Lung (tissue), 12 donors: ENCODE results near the gene PPM1L. TPM values are rescaled to one million over a fixed set of nuclear protein-coding genes. Genes with fewer than 3 reads are reported as not detected.

Experiments used
- ATAC-seq: fragments of 200-7000 bp; cut with Tn5 transposase; one replicate; pipeline ENCODE4 v1.9.1; 2020; ENCODE audit warnings: moderate number of reproducible peaks; ENCODE audit not compliant: insufficient read depth, low FRiP score
- DNase-seq, 3 donors: peaks; one replicate each; pipeline ENCODE4 v3.0.0-alpha.2; 2013 to 2017
- H3K27ac ChIP-seq, 2 donors: one replicate each; pipeline ENCODE4 v1.5.1; 2013; ENCODE audit warnings: mild to moderate bottlenecking in 2 of 2, moderate library complexity in 2 of 2, control low read depth in 1 of 2, inconsistent platforms in 1 of 2, low read depth in 1 of 2, low read length in 1 of 2
- H3K27me3 ChIP-seq, 3 donors: one replicate each; pipeline ENCODE4 v1.5.1; 2013; ENCODE audit warnings: low read length in 2 of 3; ENCODE audit not compliant: control insufficient read depth in 3 of 3, insufficient read depth in 3 of 3
- H3K36me3 ChIP-seq, 4 donors: one replicate each; pipeline ENCODE4 v1.5.1; 2013; ENCODE audit warnings: low read length in 4 of 4, mild to moderate bottlenecking in 1 of 4, moderate library complexity in 1 of 4; ENCODE audit not compliant: control insufficient read depth in 4 of 4, insufficient read depth in 4 of 4
- H3K4me1 ChIP-seq, 5 donors: one replicate each; pipeline ENCODE4 v1.5.1; 2013; ENCODE audit warnings: low read length in 5 of 5, mild to moderate bottlenecking in 2 of 5, moderate library complexity in 1 of 5; ENCODE audit not compliant: control insufficient read depth in 5 of 5, insufficient read depth in 5 of 5
- H3K4me3 ChIP-seq: one replicate; pipeline ENCODE4 v1.5.1; 2013; ENCODE audit warnings: mild to moderate bottlenecking, control low read depth, moderate library complexity
- H3K9ac ChIP-seq, 2 donors: one replicate each; pipeline ENCODE4 v1.5.1; 2013; ENCODE audit warnings: low read length in 2 of 2, control low read depth in 1 of 2; ENCODE audit not compliant: insufficient read depth in 1 of 2
- H3K9me3 ChIP-seq, 4 donors: one replicate each; pipeline ENCODE4 v1.5.1; 2013; ENCODE audit warnings: low read length in 3 of 4, mild to moderate bottlenecking in 1 of 4, moderate library complexity in 1 of 4; ENCODE audit not compliant: control insufficient read depth in 4 of 4, insufficient read depth in 3 of 4
- CTCF ChIP-seq: IDR thresholded peaks from 2 replicates; pipeline ENCODE4 v1.5.1; 2012; ENCODE audit warnings: mild to moderate bottlenecking; ENCODE audit errors: control extremely low read depth, extremely low read depth
- WGBS, 2 donors: extraction: QIAGEN DNeasy Blood & Tissue Kit; methylation state at CpG; one replicate each; pipeline ENCODE4 v1.1.7; 2013; 5-methylcytosine and 5-hydroxymethylcytosine counted together
- polyA plus RNA-seq, 2 donors: library from polyadenylated mRNA; stranded (reverse); fragments of 200-250 nt; gene quantifications; one replicate each; pipeline ENCODE4 v1.2.1, GENCODE V29; 2013
- total RNA-seq, 2 donors: library from RNA; depleted of rRNA in 1 of 2; stranded (reverse); fragments of >200 nt in 1 of 2; gene quantifications; one replicate each; pipeline ENCODE4 v1.2.1, GENCODE V29; 2014 to 2021
- donor health status: control.
- donor health status: control.
- donor health status: Bipolar disorder and iron deficiency.
- donor health status: healthy.
- donor health status: DM: yes; HTN: yes; CAD: no.

Gene PPM1L
- total and polyA plus RNA-seq, 4 donors = 1.5 to 17.7 (median 6.7) TPM

- H3K27ac ChIP-seq = peak overlapping the region; percentile 92 to 97
- 36 to 49% methylated on average over 2 of the region's 2 CpGs for WGBS, 2 donors
Observed at GRCh38 chr3:160753953-160754352, 2.1 kb upstream of the PPM1L start.

GRCh38 chr3:160754371-160754854, 1.6 kb upstream of the PPM1L start:
- H3K36me3 ChIP-seq = no peaks in the 10 kb centered on the region
- no peak for TF ChIP-seq CTCF
- WGBS, 2 donors = 0 to 1% methylated on average over 27 of the region's 27 CpGs
- peak overlapping the region in 1 of 2 donors; percentile 67 for H3K9ac ChIP-seq
- H3K4me1 ChIP-seq = peaks cover 4 to 20% (median 8%) of the 10 kb centered on the region in 5 donors
- peaks cover 0 to 27% (median 18%) of the 10 kb centered on the region in 3 donors for H3K27me3 ChIP-seq
- ATAC-seq (peak; percentile 0), DNase-seq (peak; percentile 40 to 69 (median 69))
- H3K9me3 ChIP-seq = no peaks in the 10 kb centered on the region
- peak overlapping the region; percentile 60 for H3K4me3 ChIP-seq
- H3K27ac ChIP-seq = peak overlapping the region; percentile 92 to 97

More at GRCh38 chr3:160753953-160754352, 2.1 kb upstream of the PPM1L start:
- H3K4me1 ChIP-seq = peaks cover 4 to 20% (median 8%) of the 10 kb centered on the region in 5 donors
- H3K9ac ChIP-seq = peak overlapping the region in 1 of 2 donors; percentile 67
- no peak overlapping the region for H3K4me3 ChIP-seq
- peaks cover 0 to 27% (median 17%) of the 10 kb centered on the region in 3 donors for H3K27me3 ChIP-seq
- no peak for DNase-seq
- no peak for TF ChIP-seq CTCF
- H3K36me3 ChIP-seq = no peaks in the 10 kb centered on the region
- no peaks in the 10 kb centered on the region for H3K9me3 ChIP-seq
- no peak for ATAC-seq

GRCh38 chr3:160754855-160755747, 930 bp upstream of the PPM1L start:
- peak overlapping the region; percentile 92 to 97 for H3K27ac ChIP-seq
- H3K9me3 ChIP-seq = no peaks in the 10 kb centered on the region
- no peak for TF ChIP-seq CTCF
- peak overlapping the region; percentile 64 for H3K4me3 ChIP-seq
- peak overlapping the region; percentile 78 to 79 for H3K9ac ChIP-seq
- peaks cover 0 to 27% (median 20%) of the 10 kb centered on the region in 3 donors for H3K27me3 ChIP-seq
- peak; percentile 93 to 96 (median 95) for DNase-seq
- H3K4me1 ChIP-seq = peaks cover 4 to 20% (median 8%) of the 10 kb centered on the region in 5 donors
- WGBS, 2 donors = 1% methylated on average over 79 to 85 of the region's 85 CpGs
- H3K36me3 ChIP-seq = no peaks in the 10 kb centered on the region
- ATAC-seq = peak; percentile 94
